HepG2 (cell line): Measurements from ENCODE around the gene GPT2. TPM values are rescaled to one million over a fixed set of nuclear protein-coding genes. Genes with fewer than 3 reads are reported as not detected.

Experiments used
- ATAC-seq: fragments of 200-7000 bp; cut with Tn5 transposase; 3 replicates; pipeline ENCODE4 v1.9.1; 2020; ENCODE audit warnings: mild to moderate bottlenecking, moderate library complexity
- BruUV-seq: library from RNA; stranded (reverse); fragments of 400-500 nt; replicated peaks from 2 replicates; lab custom pipeline; 2021; lab: Mats Ljungman, UMichigan
- CTCF ChIA-PET: fragments of 300-600 bp; formaldehyde crosslinking; extraction: SDS; loops from one replicate; lab custom pipeline; 2021; ENCODE audit warnings: low total read pairs, inconsistent platforms, low intra/inter-chr PET ratio; lab: Yijun Ruan, JAX
- POLR2A ChIA-PET: fragments of 350-600 bp; sonication (Branson Sonifier 250); formaldehyde crosslinking; loops from one replicate; lab custom pipeline; 2020; ENCODE audit warnings: antibody characterized with exemption, inconsistent platforms; lab: Yijun Ruan, JAX
- DNase-seq: peaks from one replicate; pipeline ENCODE4 v3.0.0-alpha.2; 2015; ENCODE audit warnings: low spot score
- FAIRE-seq: peaks from 3 replicates; lab custom pipeline; 2011; peaks lifted over from hg19 to GRCh38; lab: Jason Lieb, UNC
- H2AFZ ChIP-seq: one replicate; pipeline ENCODE4 v1.6.1; 2011; ENCODE audit warnings: low read length, inconsistent platforms
- H3K27ac ChIP-seq: fragments of 300-600 bp; 3 replicates; pipeline ENCODE4 v1.8.0; 2011; ENCODE audit warnings: mixed run types, mild to moderate bottlenecking, mixed read lengths, low read length, inconsistent platforms; ENCODE audit not compliant: insufficient read depth; ENCODE audit errors: extremely low read length
- H3K27me3 ChIP-seq, 2 experiments: fragments of 200-600 bp in 1 of 2; 2 replicates in 1 of 2; 3 replicates in 1 of 2; pipeline versions ENCODE4 v1.6.0 to v1.8.0; 2011; ENCODE audit warnings: low read length in 2 of 2, mild to moderate bottlenecking in 2 of 2, moderate library complexity in 2 of 2, inconsistent platforms in 1 of 2; ENCODE audit not compliant: insufficient read depth in 2 of 2, control insufficient read depth in 1 of 2
- H3K36me3 ChIP-seq, 2 experiments: fragments of 200-600 bp in 1 of 2; replicated peaks in 1 of 2; 2 replicates in 1 of 2; 3 replicates in 1 of 2; pipeline versions ENCODE4 v1.5.1 to v1.8.0; 2011; ENCODE audit warnings: low read length in 2 of 2, inconsistent platforms in 1 of 2; ENCODE audit not compliant: insufficient read depth in 2 of 2, control insufficient read depth in 1 of 2
- H3K4me1 ChIP-seq: 2 replicates; pipeline ENCODE4 v1.5.1; 2012; ENCODE audit warnings: low read length, inconsistent platforms; ENCODE audit not compliant: insufficient read depth
- H3K4me2 ChIP-seq: 2 replicates; pipeline ENCODE4 v1.6.0; 2011; ENCODE audit warnings: low read depth, low read length, inconsistent platforms
- H3K4me3 ChIP-seq, 3 experiments: fragments of 200-600 bp in 1 of 3; sonication (generic), shearing (Covaris generic) in 1 of 3; replicated peaks in 1 of 3; 2 replicates each; pipeline ENCODE4 v1.5.1; 2011 to 2016; ENCODE audit warnings: low read length in 3 of 3, inconsistent platforms in 2 of 3, low read depth in 2 of 3, mild to moderate bottlenecking in 2 of 3, control low read depth in 1 of 3, mixed read lengths in 1 of 3; ENCODE audit not compliant: insufficient read depth in 1 of 3
- H3K79me2 ChIP-seq: one replicate; pipeline ENCODE4 v1.6.1; 2011; ENCODE audit warnings: low read length, inconsistent platforms; ENCODE audit not compliant: insufficient read depth
- H3K9ac ChIP-seq: 2 replicates; pipeline ENCODE4 v1.6.0; 2011; ENCODE audit warnings: mild to moderate bottlenecking, low read depth, low read length, inconsistent platforms; ENCODE audit not compliant: insufficient read depth
- H3K9me3 ChIP-seq: 2 replicates; pipeline ENCODE4 v1.5.1; 2012; ENCODE audit warnings: mild to moderate bottlenecking, low read length
- H4K20me1 ChIP-seq: 2 replicates; pipeline ENCODE4 v1.6.0; 2011; ENCODE audit warnings: inconsistent platforms, mild to moderate bottlenecking, low read length, moderate library complexity; ENCODE audit not compliant: insufficient read depth
- DMAP1 ChIP-seq: IDR thresholded peaks from 2 replicates; pipeline ENCODE4 v1.6.1; 2016
- HNRNPL ChIP-seq: fragments of 200-400 bp; formaldehyde crosslinking; IDR thresholded peaks from 2 replicates; pipeline ENCODE4 v1.6.1; 2017; ENCODE audit warnings: mild to moderate bottlenecking, low read depth, low read length
- IKZF4 ChIP-seq: sonication (generic); formaldehyde crosslinking; IDR thresholded peaks from 2 replicates; pipeline ENCODE4 v1.5.1; 2020; ENCODE audit warnings: borderline replicate concordance, mild to moderate bottlenecking, low read depth, missing genetic modification reagents; ENCODE audit errors: not compliant biosample characterization
- KAT7 ChIP-seq: IDR thresholded peaks from 2 replicates; pipeline ENCODE4 v1.6.1; 2018; ENCODE audit warnings: borderline replicate concordance, missing compliant biosample characterization
- KDM4B ChIP-seq: sonication (generic); formaldehyde crosslinking; IDR thresholded peaks from 2 replicates; pipeline ENCODE4 v1.4.0; 2020; ENCODE audit warnings: missing genetic modification reagents
- KLF12 ChIP-seq: sonication (generic); formaldehyde crosslinking; IDR thresholded peaks from 2 replicates; pipeline ENCODE4 v1.4.0; 2020; ENCODE audit warnings: missing genetic modification reagents, borderline replicate concordance
- KMT2A ChIP-seq: sonication (generic); formaldehyde crosslinking; IDR thresholded peaks from 2 replicates; pipeline ENCODE4 v1.4.0; 2020; ENCODE audit warnings: missing genetic modification reagents
- MAFF ChIP-seq: IDR thresholded peaks from 2 replicates; pipeline ENCODE4 v1.6.1; 2011; ENCODE audit warnings: low read depth, low read length, improper control_type of control experiment
- MAFK ChIP-seq, 2 experiments: IDR thresholded peaks in 1 of 2; conservative IDR thresholded peaks in 1 of 2; 2 replicates each; pipeline ENCODE4 v1.6.1; 2011; ENCODE audit warnings: improper control_type of control experiment in 2 of 2, low read length in 2 of 2
- NFE2L2 ChIP-seq: fragments of 150-350 bp; IDR thresholded peaks from 2 replicates; pipeline ENCODE4 v1.6.1; 2014; ENCODE audit warnings: low read length
- NR2F2 ChIP-seq: IDR thresholded peaks from 2 replicates; pipeline ENCODE4 v1.6.1; 2012; ENCODE audit warnings: low read depth, inconsistent platforms, borderline replicate concordance
- RFX5 ChIP-seq: IDR thresholded peaks from 2 replicates; pipeline ENCODE4 v1.6.1; 2011; ENCODE audit warnings: low read depth, low read length, improper control_type of control experiment
- SETDB1 ChIP-seq: sonication (generic); formaldehyde crosslinking; IDR thresholded peaks from 2 replicates; pipeline ENCODE4 v1.5.1; 2020; ENCODE audit warnings: missing genetic modification reagents, mild to moderate bottlenecking, borderline replicate concordance
- SMAD3 ChIP-seq: sonication (generic); formaldehyde crosslinking; IDR thresholded peaks from 2 replicates; pipeline ENCODE4 v1.4.0; 2020; ENCODE audit warnings: missing genetic modification reagents
- SRSF1 ChIP-seq: fragments of 200-400 bp; formaldehyde crosslinking; optimal IDR thresholded peaks from 2 replicates; pipeline ENCODE3; 2017; ENCODE audit warnings: mild to moderate bottlenecking, low read depth, low read length, moderate library complexity
- STAG1 ChIP-seq: sonication (generic); formaldehyde crosslinking; IDR thresholded peaks from 2 replicates; pipeline ENCODE4 v1.4.0; 2020; ENCODE audit warnings: missing genetic modification reagents
- WIZ ChIP-seq: sonication (generic); formaldehyde crosslinking; IDR thresholded peaks from 2 replicates; pipeline ENCODE4 v1.5.1; 2020; ENCODE audit warnings: mild to moderate bottlenecking, missing genetic modification reagents
- ZHX1 ChIP-seq: sonication (generic); formaldehyde crosslinking; IDR thresholded peaks from 2 replicates; pipeline ENCODE4 v1.8.1; 2022; ENCODE audit warnings: low read depth, mild to moderate bottlenecking, missing genetic modification reagents
- ZNF136 ChIP-seq: sonication (generic); formaldehyde crosslinking; IDR thresholded peaks from 2 replicates; pipeline ENCODE4 v1.8.1; 2022; ENCODE audit warnings: low read depth, mild to moderate bottlenecking, moderate library complexity, missing genetic modification reagents
- ZNF296 ChIP-seq: sonication (generic); formaldehyde crosslinking; conservative IDR thresholded peaks from 2 replicates; pipeline ENCODE4 v1.5.0; 2020; ENCODE audit warnings: mild to moderate bottlenecking, missing genetic modification reagents
- ZNF335 ChIP-seq: sonication (generic); formaldehyde crosslinking; IDR thresholded peaks from 2 replicates; pipeline ENCODE4 v1.4.0; 2020; ENCODE audit warnings: missing genetic modification reagents
- WGBS: methylation state at CpG from one replicate; pipeline ENCODE4 v1.1.6; 2017; ENCODE audit warnings: low lambda C conversion rate; 5-methylcytosine and 5-hydroxymethylcytosine counted together
- in situ Hi-C: cut with HindIII; loops from 2 replicates; pipeline ENCODE4 v1.10.0; 2017; ENCODE audit warnings: low pct_unique_long_range_greater_than_20kb; ENCODE audit not compliant: extremely low pct_ligation_motif_present
- intact Hi-C: fragments of 100-400 bp; cut with micrococcal nuclease; formaldehyde crosslinking; loops from one replicate; pipeline ENCODE4 v1.10.0; 2022; ENCODE audit not compliant: unreplicated experiment
- polyA plus RNA-seq, 8 experiments: library from polyadenylated mRNA; depleted of rRNA in 3 of 8; stranded (reverse) in 7 of 8; unstranded in 1 of 8; fragments of >200 nt; fragmentation: Illumina TruSeq in 4 of 8; extraction: Trizol in 4 of 8; gene quantifications; 2 replicates each; pipeline versions ENCODE4 v1.2.1 to v1.2.3, GENCODE V29; 2011 to 2016; ENCODE audit warnings: low read depth in 4 of 8, missing spikeins in 1 of 8, mixed read lengths in 1 of 8; ENCODE audit not compliant: insufficient read depth in 1 of 8
- total RNA-seq, 5 experiments: library from RNA; depleted of rRNA; stranded (reverse); fragments of >200 nt; fragmentation: Illumina TruSeq; extraction: Trizol; gene quantifications; 2 replicates each; pipeline ENCODE4 v1.2.3, GENCODE V29; 2016; ENCODE audit warnings: low read depth in 1 of 5

The GPT2 gene
- total and polyA plus RNA-seq, 2 of the 13 experiments (the other 11 are each of a cell fraction or from before 2014, with no cell fraction given), result 138 to 267 TPM

GRCh38 chr16:46962629-46963028, 78.5 kb downstream of the GPT2 start:
- FAIRE-seq (no peak), DNase-seq (no peak), ATAC-seq (no peak)
- Histone ChIP-seq H3K27me3 (no peaks in the 10 kb centered on the region), H3K4me1 (peaks cover 12% of the 10 kb centered on the region), H3K9ac (no peak overlapping the region), H3K79me2 (peaks cover 20% of the 10 kb centered on the region), H3K4me2 (no peak overlapping the region), H3K36me3 (peaks cover 49 to 94% of the 10 kb centered on the region in 2 experiments), H3K9me3 (no peaks in the 10 kb centered on the region), H3K4me3 (no peak overlapping the region), H4K20me1 (peaks cover 10% of the 10 kb centered on the region; the same call in 1 of the 2 replicates), H3K27ac (no peak overlapping the region), H2AFZ (no peak overlapping the region)
- WGBS, result 97% methylated on average over 3 of the region's 3 CpGs
- intact Hi-C loops, result no loop called here
- no peak for TF ChIP-seq SETDB1 (CRISPR knock-in tag)
- TF ChIP-seq ZNF296, result no peak
- no peak for TF ChIP-seq NR2F2
- TF ChIP-seq KAT7, result no peak
- TF ChIP-seq KMT2A, result no peak
- TF ChIP-seq NFE2L2, result peak; percentile 78
- peak; percentile 74 to 82 for TF ChIP-seq MAFK (conservative IDR thresholded peaks at IDR 0.05 in 1 of 2, IDR thresholded peaks at IDR 0.05 in 1 of 2; ENCODE audit: low read length in 2 of 2)
- no peak for TF ChIP-seq DMAP1 (CRISPR knock-in tag)
- TF ChIP-seq ZNF136 (CRISPR knock-in tag), result no peak
- no peak for TF ChIP-seq IKZF4 (CRISPR knock-in tag)
- no peak for TF ChIP-seq KLF12
- no peak for TF ChIP-seq SRSF1
- TF ChIP-seq MAFF, result peak; percentile 81
- TF ChIP-seq SMAD3, result no peak
- no peak for TF ChIP-seq ZNF335
- no peak for TF ChIP-seq KDM4B (CRISPR knock-in tag)
- TF ChIP-seq WIZ, result no peak
- TF ChIP-seq RFX5, result no peak
- TF ChIP-seq ZHX1, result no peak
- no peak for TF ChIP-seq STAG1
- TF ChIP-seq HNRNPL, result no peak
- in situ Hi-C loops, result no loop called here
- ChIA-PET CTCF (no interaction called here), POLR2A (interaction anchor here (0.7 to 2.4 kb wide), 4 partner anchors 9 to 79 kb away, joined by 3 to 11 read pairs (median 6); partner anchors contain the start of gene DNAJA2)
- TSS peak; percentile 8 for BruUV-seq
